GM13977 (cell line): ENCODE measurements around the gene CIT.

Experiments
- DNase-seq: peaks from one replicate; pipeline ENCODE4 v3.0.0; 2012; ENCODE audit warnings: low spot score
- CTCF ChIP-seq: IDR thresholded peaks from 2 replicates; pipeline ENCODE4 v1.5.1; 2012; ENCODE audit warnings: mild to moderate bottlenecking, control low read depth; ENCODE audit not compliant: insufficient read depth; ENCODE audit errors: extremely low read depth, missing control alignments
- in situ Hi-C: fragments of 300-500 bp; cut with MboI; formaldehyde crosslinking; loops from one replicate; pipeline ENCODE4 v1.12.0; 2022; ENCODE audit warnings: low sequenced_read_pairs, low pct_unique_long_range_greater_than_20kb, mixed read lengths, inconsistent platforms; ENCODE audit not compliant: unreplicated experiment

Gene CIT

GRCh38 chr12:119841433-119842210 is 35.5 kb downstream of the CIT start:
- no peak for TF ChIP-seq CTCF
- in situ Hi-C loops, result no loop called here
- DNase-seq, result no peak

- TF ChIP-seq CTCF, result no peak
- in situ Hi-C loops, result no loop called here
- no peak for DNase-seq
Measured at GRCh38 chr12:119840582-119840981, 36.5 kb downstream of the CIT start.

GRCh38 chr12:119840168-119840567 is 37.0 kb downstream of the CIT start:
- TF ChIP-seq CTCF, result no peak
- DNase-seq, result no peak
- in situ Hi-C loops, result no loop called here

- no peak for TF ChIP-seq CTCF
- no peak for DNase-seq
- in situ Hi-C loops, result no loop called here
Measured at GRCh38 chr12:119838826-119839600, 38.1 kb downstream of the CIT start.

- TF ChIP-seq CTCF, result no peak
- no peak for DNase-seq
- in situ Hi-C loops, result no loop called here
Measured at GRCh38 chr12:119836781-119837180, 40.3 kb downstream of the CIT start.

- in situ Hi-C loops, result no loop called here
- TF ChIP-seq CTCF, result no peak
- DNase-seq, result no peak
Measured at GRCh38 chr12:119835068-119835467, 42.1 kb downstream of the CIT start.
